OCI-LY1 (cell line): ENCODE measurements around the gene PIBF1.

Experiments
- CTCF ChIP-seq: fragments of 200-600 bp; sonication (generic), shearing (Covaris generic); IDR thresholded peaks from 2 replicates; pipeline ENCODE4 v1.5.1; 2017; ENCODE audit warnings: mild to moderate bottlenecking, antibody characterized with exemption, low read length, moderate library complexity, mixed read lengths
- EZH2 ChIP-seq: fragments of 200-600 bp; sonication (generic), shearing (Covaris generic); IDR thresholded peaks from 2 replicates; pipeline ENCODE4 v1.8.0; 2017; ENCODE audit warnings: borderline replicate concordance, mixed run types, mild to moderate bottlenecking, antibody characterized with exemption, low read length, moderate library complexity, mixed read lengths

GRCh38 chr13:72998012-72998411, 216.1 kb downstream of the PIBF1 start:
- TF ChIP-seq CTCF = no peak
- no peak for TF ChIP-seq EZH2
